ENCODE measurements around the gene ANKRD6.

ANKRD6 gene

DNA sequence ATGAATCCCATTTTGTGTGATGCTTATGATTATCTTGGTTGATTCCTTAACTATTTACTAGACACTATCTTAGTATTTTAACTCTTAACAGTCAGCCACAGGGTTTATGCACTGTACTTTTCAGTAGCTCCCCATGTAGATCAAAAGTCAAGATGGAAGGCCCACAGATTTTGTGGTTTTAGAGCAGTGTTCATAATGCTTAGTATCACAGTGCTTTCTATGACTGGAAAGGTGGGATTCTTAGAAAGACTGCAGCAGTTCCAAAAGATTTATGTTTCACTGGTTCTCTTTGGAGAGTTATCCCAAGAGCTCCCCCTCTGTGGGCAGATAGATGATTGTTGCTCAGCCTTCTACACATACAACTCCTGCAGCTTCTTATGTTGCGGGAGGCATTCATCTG, 34.5 kb downstream of the ANKRD6 start:
- no peak for DNase-seq (ENCODE audit: low spot score)

GRCh38 chr6:89468998-89469397, 36.0 kb downstream of the ANKRD6 start:
- DNase-seq (ENCODE audit: low spot score): no peak

DNA sequence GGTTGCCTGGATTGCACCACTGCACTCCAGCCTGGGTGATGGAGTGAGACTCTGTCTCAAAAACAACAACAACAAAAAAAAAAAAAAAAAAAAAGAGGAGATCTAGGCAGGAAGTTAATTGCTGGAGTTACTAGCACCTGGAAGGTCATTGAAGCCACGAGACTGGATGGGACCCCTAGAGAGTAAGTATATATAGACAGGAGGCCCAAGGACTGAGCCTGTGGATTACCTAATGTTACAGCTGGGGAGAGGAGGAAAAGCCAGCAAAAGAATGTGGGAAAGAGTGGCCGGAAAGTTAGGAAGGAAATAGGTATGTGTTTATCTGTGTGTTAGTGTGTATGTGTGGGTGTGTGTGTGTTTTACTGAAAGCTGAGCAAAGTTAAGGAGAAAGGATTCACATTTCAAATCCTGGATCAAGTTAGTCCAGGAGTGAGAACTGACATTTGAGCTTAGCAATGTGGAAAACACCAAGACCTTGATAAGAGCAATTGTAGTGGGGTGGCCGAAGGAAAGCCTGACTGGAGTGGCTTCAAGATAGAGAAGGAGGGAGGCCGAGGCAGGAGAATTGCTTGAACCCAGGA, 38.4 kb downstream of the ANKRD6 start:
- DNase-seq (ENCODE audit: low spot score): no peak

DNA sequence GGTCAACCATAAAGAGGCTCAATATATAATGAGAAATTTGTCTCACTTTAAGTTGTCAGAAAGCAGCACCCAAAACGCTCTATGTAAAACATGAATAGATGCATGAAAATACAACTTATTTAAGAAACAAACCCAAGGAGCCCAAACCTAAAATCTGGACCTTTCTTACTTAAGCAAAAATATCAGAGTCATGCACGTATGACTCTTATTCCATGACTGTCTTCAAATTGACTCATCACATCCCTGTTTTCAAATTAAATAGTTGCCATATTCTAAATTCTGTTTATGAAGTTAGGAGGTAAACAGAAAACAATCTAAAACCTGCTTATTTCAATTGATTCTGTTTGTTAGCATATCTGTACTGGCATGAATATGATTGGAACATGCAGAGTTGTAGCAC, 42.1 kb downstream of the ANKRD6 start:
- no peak for DNase-seq (ENCODE audit: low spot score)

- no peak for DNase-seq (ENCODE audit: low spot score)
Observed at GRCh38 chr6:89475634-89476033, 42.7 kb downstream of the ANKRD6 start.

GRCh38 chr6:89479897-89480296, 46.9 kb downstream of the ANKRD6 start:
- DNase-seq (ENCODE audit: low spot score): no peak

DNA sequence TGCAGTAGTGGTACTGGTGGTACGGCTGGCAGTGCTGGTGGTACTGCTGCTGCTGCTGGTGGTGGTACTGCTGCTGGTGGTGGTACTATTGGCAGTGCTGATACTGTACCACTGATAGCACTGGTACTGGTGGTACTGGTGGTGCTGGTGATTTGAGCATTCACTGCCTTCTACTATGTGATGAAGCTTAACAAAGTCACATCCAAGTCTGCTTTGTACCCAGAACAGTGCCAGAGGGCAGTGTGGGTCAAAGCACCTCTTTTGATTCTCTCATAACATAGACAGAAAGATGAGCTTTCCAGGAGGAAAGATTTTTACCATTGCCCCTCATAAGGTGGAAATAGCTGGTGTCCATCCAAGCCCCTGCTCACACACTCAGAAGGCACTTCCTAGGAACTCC, 48.7 kb downstream of the ANKRD6 start:
- no peak for DNase-seq (ENCODE audit: low spot score)

GRCh38 chr6:89482126-89482525, 49.2 kb downstream of the ANKRD6 start:
- no peak for DNase-seq (ENCODE audit: low spot score)

DNA sequence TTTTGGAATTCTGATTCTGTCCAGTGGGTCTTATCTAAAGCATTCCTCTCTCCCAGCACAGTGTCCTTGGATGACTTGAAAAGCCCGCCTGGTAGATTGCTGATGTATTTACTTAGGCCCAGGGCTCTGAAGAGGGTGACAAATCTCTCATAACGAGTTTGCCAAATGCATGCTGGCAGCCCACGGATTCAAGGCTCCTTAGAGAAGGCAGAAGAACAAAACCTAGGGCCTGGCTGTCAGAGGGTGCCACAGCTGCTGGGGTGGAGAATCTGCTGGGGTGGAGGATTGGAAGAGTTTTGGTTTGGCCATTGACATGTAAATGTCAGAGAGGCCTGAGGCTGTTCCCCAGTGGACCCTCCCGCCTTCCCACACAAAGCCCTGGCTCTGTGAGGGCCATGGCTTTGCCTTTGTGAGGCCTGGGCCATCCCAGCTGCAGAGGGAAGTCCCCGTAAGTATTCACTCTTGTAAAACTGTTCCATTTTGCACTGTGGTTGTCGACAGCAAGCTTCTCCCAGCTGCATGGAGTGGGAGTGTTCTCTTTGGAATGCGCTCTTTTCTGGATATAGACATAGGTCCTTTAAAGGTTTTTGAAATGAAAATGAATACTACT, 50.3 kb downstream of the ANKRD6 start:
- DNase-seq (ENCODE audit: low spot score): no peak

DNA sequence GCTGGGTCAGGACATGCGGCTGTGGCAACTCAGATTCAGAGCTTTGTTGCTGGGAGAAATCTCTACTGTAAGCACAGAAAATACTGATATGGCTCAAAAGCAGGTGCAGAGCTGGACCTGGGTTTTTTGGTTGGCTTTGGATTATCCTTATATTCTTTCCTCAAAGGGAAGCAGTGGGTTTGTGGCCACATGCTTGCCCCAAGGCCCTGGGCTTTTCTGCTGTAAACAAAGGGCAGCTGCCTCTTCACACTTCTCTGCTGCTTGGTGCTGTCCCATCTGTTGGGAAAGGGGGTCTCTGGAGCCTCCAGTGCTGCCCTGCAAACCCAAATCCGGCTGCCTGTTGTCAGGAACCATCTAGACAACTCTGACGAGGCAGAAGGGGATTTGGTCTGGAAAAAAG, 52.4 kb downstream of the ANKRD6 start:
- DNase-seq (ENCODE audit: low spot score): no peak

- no peak for DNase-seq (ENCODE audit: low spot score)
Observed at GRCh38 chr6:89487864-89488263, 54.9 kb downstream of the ANKRD6 start.

DNA sequence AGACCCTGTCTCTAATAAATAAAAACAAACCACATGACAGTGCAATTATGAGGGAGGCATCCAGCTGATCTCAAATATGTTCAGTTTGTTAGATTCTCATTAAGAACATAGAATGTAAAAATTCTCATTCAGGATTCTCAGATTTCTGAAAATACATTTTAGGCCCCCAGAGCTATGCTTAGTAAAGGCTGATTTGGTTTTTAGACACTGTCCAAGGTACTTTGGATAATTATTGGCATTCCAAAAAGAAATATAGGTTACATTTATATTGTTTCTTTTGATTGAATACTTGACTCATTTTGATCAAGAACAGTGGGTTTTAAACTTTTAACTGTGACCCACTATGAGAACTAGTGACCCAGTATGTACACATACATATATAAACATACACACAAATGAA, 55.5 kb downstream of the ANKRD6 start:
- DNase-seq (ENCODE audit: low spot score): no peak

DNA sequence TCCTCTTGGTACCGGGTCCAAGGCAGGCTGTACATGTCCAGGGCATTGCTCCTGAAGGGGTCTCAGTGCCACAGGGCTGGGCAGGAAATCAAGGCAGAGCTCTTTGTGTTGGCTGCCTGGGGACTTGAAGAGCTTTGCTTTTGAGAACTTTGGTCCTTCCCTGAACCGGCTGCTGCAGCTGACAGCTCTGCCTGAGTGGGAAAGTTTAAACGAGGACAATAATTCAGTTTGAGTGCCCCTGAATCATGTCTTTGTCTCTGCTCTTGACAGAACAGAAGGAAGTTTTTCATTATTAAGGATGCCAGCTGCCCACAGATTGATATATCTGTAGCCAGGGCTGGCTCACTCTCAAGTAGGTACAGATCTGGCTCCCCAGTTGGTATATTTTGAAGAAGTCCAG, 56.1 kb downstream of the ANKRD6 start:
- DNase-seq (ENCODE audit: low spot score): peak; percentile 10

GRCh38 chr6:89492025-89492640, 59.2 kb downstream of the ANKRD6 start:
- DNase-seq (ENCODE audit: low spot score): no peak

GRCh38 chr6:89494131-89494793, 61.3 kb downstream of the ANKRD6 start:
- no peak for DNase-seq (ENCODE audit: low spot score)

DNA sequence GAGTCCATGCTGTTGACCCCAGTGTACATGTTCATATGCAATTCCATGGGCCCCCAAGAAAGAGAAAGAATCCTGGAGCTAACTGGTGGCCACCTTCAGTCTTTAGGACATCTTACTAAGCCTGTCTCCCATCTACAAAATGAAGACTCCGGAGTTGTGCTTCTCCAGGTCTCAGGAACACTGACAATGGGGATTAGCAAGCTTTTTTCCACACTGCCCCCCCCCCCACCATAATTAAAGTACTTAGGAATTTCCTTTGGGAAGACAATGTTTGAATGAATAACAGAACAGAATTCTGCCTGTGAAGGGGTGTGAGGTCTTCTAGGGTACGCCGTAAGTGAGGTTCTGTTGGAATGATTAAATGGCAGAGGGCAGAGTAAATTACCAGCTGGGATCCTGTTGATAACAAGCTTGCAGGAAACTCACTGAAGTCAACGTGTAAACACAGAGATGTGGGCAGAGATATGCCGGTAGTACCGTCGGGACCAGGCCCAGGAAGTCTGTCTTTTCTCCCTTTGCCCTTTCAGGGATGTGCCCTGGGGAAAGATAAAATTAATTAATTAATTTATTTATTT, 63.1 kb downstream of the ANKRD6 start:
- DNase-seq (ENCODE audit: low spot score): no peak

DNA sequence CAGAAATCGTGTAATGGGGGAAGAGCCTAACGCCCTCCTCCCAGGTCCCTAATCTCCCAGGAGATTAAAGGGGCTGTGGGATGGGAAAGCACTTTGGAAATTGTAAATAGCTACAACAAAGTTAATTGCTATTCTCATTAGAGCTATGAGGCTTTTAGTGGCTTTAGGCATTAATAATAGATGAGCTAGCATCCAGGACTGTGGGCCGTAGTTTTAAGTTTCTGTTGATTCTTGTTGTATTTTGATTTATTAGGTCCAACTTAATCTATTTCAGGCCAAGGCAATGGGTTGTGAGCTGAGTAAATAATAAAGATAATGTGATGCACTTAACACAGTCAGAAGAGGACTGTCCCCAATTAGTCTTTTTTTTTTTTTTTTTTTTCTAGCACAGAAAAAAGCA, 67.7 kb downstream of the ANKRD6 start:
- DNase-seq (ENCODE audit: low spot score): no peak

- no peak for DNase-seq (ENCODE audit: low spot score)
Observed at GRCh38 chr6:89501222-89501621, 68.3 kb downstream of the ANKRD6 start.

- no peak for DNase-seq (ENCODE audit: low spot score)
Observed at GRCh38 chr6:89501753-89502152, 68.8 kb downstream of the ANKRD6 start.

DNA sequence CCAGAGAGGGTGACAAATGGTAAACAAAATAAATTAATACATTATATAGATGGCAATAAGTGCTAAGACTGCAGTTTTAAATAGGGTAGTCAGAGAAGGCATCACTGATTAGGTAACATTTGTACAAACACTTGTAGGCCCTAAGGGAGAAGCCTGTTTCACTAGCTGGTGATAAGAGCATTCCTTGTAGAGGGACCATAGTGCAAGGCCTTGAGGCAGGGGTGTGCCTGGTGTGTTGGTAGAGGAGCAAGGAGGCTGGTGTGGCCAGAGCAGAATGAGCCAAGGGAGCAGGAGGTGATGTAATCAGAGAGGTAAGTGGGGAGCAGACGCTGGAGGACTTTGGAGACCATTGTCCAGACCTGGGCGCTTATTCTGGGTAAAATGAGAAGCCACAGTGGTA, 70.7 kb downstream of the ANKRD6 start:
- DNase-seq (ENCODE audit: low spot score): no peak

- no peak for DNase-seq (ENCODE audit: low spot score)
Observed at GRCh38 chr6:89505847-89506246, 72.9 kb downstream of the ANKRD6 start.

All from SK-N-DZ (cell line).